Body of pancreas (tissue), 4 donors: ENCODE data around the gene TUBA8. TPM values are rescaled to one million over a fixed set of nuclear protein-coding genes. Genes with fewer than 3 reads are reported as not detected.
"Not testable (repeated sequence)": the region's sequence is repeated elsewhere in the genome, so short reads cannot be mapped to it uniquely, and the experiment has no call there.

ENCODE experiments used
- ATAC-seq: fragments of 150-250 bp; one replicate; pipeline ENCODE4 v1.9.1; 2016
- DNase-seq, 4 donors: peaks; one replicate each; pipeline ENCODE4 v3.0.0-alpha.2; 2019
- H3K27ac ChIP-seq, 4 donors: fragments of 200-600 bp; sonication (generic); 1 replicate in 3 of 4; 2 replicates in 1 of 4; pipeline versions ENCODE4 v1.5.1 to v1.6.1; 2016 to 2019; ENCODE audit warnings: mild to moderate bottlenecking in 1 of 4, mixed read lengths in 1 of 4, moderate library complexity in 1 of 4
- H3K27me3 ChIP-seq, 2 donors: fragments of 200-600 bp; sonication (generic); one replicate each; pipeline ENCODE4 v1.6.0; 2016; ENCODE audit warnings: mild to moderate bottlenecking in 1 of 2
- H3K36me3 ChIP-seq, 2 donors: fragments of 200-600 bp; sonication (generic); replicated peaks in 1 of 2; 2 replicates each; pipeline ENCODE4 v1.5.1; 2016; ENCODE audit warnings: low read depth in 2 of 2; ENCODE audit not compliant: insufficient read depth in 1 of 2
- H3K4me1 ChIP-seq: fragments of 200-600 bp; sonication (generic); one replicate; pipeline ENCODE4 v1.6.0; 2016
- H3K4me3 ChIP-seq, 2 donors: fragments of 200-600 bp; sonication (generic); 1 replicate in 1 of 2; 2 replicates in 1 of 2; pipeline ENCODE4 v1.5.1; 2016 to 2019
- H3K9me3 ChIP-seq, 3 donors: fragments of 200-600 bp; sonication (generic); 1 replicate in 2 of 3; 2 replicates in 1 of 3; pipeline ENCODE4 v1.5.1; 2016
- CTCF ChIP-seq, 7 experiments: fragments of 450-650 bp in 4 of 7; fragments of 200-600 bp in 3 of 7; sonication (generic) in 3 of 7; IDR thresholded peaks; one replicate each; pipeline ENCODE4 v1.5.1; 2016 to 2019; ENCODE audit warnings: antibody characterized with exemption in 7 of 7
- POLR2A ChIP-seq, 3 donors: fragments of 450-650 bp; IDR thresholded peaks; one replicate each; pipeline ENCODE4 v1.6.1; 2016; ENCODE audit warnings: antibody characterized with exemption in 3 of 3, mild to moderate bottlenecking in 2 of 3
- WGBS, 2 donors: methylation state at CpG; one replicate each; pipeline ENCODE4 v1.1.5; 2017; 5-methylcytosine and 5-hydroxymethylcytosine counted together
- intact Hi-C: fragments of 100-400 bp; cut with DNase I; formaldehyde crosslinking; loops from one replicate; pipeline ENCODE4 v1.15.1; 2023
- total RNA-seq, 2 donors: library from RNA; depleted of rRNA; stranded (reverse); fragments of >200 nt; gene quantifications; one replicate each; pipeline ENCODE4 v1.1.0, GENCODE V29; 2016

TUBA8 gene
- total RNA-seq, 2 donors from 2014 or later: 5.2 to 8.6 TPM

- no peak for DNase-seq
- H3K4me3 ChIP-seq: no peak overlapping the region
- WGBS, 2 donors: 84 to 88% methylated on average over 5 of the region's 5 CpGs
- H3K4me1 ChIP-seq: no peaks in the 10 kb centered on the region
- H3K36me3 ChIP-seq: no peaks in the 10 kb centered on the region
- ATAC-seq: no peak
- no peaks in the 10 kb centered on the region for H3K9me3 ChIP-seq
- no peak overlapping the region for H3K27ac ChIP-seq
- H3K27me3 ChIP-seq: no peaks in the 10 kb centered on the region
- intact Hi-C loops: no loop called here
- TF ChIP-seq CTCF (IDR thresholded peaks at IDR 0.05) (no peak), POLR2A (IDR thresholded peaks at IDR 0.05) (no peak)
Observed at GRCh38 chr22:18121954-18122554, 11.4 kb downstream of the TUBA8 start.

GRCh38 chr22:18123476-18124025 is 12.9 kb downstream of the TUBA8 start:
- intact Hi-C loops, H3K9me3 ChIP-seq, H3K27me3 ChIP-seq: not testable (repeated sequence)

GRCh38 chr22:18126606-18127005 is 16.0 kb downstream of the TUBA8 start:
- Histone ChIP-seq H3K9me3 (no peaks in the 10 kb centered on the region), H3K27ac (no peak overlapping the region), H3K27me3 (no peaks in the 10 kb centered on the region), H3K36me3 (no peaks in the 10 kb centered on the region), H3K4me1 (no peaks in the 10 kb centered on the region), H3K4me3 (no peak overlapping the region)
- WGBS, 2 donors: 95% methylated on average over 18 of the region's 18 CpGs
- no peak for TF ChIP-seq CTCF (IDR thresholded peaks at IDR 0.05)
- no peak for TF ChIP-seq POLR2A (IDR thresholded peaks at IDR 0.05)
- intact Hi-C loops: no loop called here
- ATAC-seq: no peak
- DNase-seq: no peak

More at GRCh38 chr22:18123476-18124025, 12.9 kb downstream of the TUBA8 start:
- DNase-seq, H3K27ac ChIP-seq, H3K4me1 ChIP-seq, ATAC-seq, H3K4me3 ChIP-seq, H3K36me3 ChIP-seq: not testable (repeated sequence)
- 93 to 95% methylated on average over 13 to 18 of the region's 19 CpGs for WGBS, 2 donors

- WGBS, 2 donors: 89 to 93% methylated on average over 8 of the region's 8 CpGs
- Histone ChIP-seq H3K4me3 (no peak overlapping the region), H3K27me3 (no peaks in the 10 kb centered on the region), H3K9me3 (no peaks in the 10 kb centered on the region), H3K4me1 (no peaks in the 10 kb centered on the region), H3K36me3 (no peaks in the 10 kb centered on the region), H3K27ac (no peak overlapping the region)
- DNase-seq: no peak
- intact Hi-C loops: no loop called here
- ATAC-seq: no peak
- TF ChIP-seq POLR2A (IDR thresholded peaks at IDR 0.05) (no peak), CTCF (IDR thresholded peaks at IDR 0.05) (no peak)
Observed at GRCh38 chr22:18130018-18130417, 19.4 kb downstream of the TUBA8 start.

- Histone ChIP-seq H3K4me1 (no peaks in the 10 kb centered on the region), H3K4me3 (no peak overlapping the region), H3K36me3 (no peaks in the 10 kb centered on the region), H3K27ac (no peak overlapping the region), H3K9me3 (no peaks in the 10 kb centered on the region), H3K27me3 (no peaks in the 10 kb centered on the region)
- WGBS, 2 donors: 90 to 93% methylated on average over 13 to 20 of the region's 20 CpGs
- intact Hi-C loops: no loop called here
- DNase-seq: no peak
- TF ChIP-seq CTCF (IDR thresholded peaks at IDR 0.05): no peak
- no peak for TF ChIP-seq POLR2A (IDR thresholded peaks at IDR 0.05)
- ATAC-seq: no peak
Observed at GRCh38 chr22:18130699-18131429, 20.3 kb downstream of the TUBA8 start.
